ENCODE results near the gene PCED1A.

The PCED1A gene

DNA sequence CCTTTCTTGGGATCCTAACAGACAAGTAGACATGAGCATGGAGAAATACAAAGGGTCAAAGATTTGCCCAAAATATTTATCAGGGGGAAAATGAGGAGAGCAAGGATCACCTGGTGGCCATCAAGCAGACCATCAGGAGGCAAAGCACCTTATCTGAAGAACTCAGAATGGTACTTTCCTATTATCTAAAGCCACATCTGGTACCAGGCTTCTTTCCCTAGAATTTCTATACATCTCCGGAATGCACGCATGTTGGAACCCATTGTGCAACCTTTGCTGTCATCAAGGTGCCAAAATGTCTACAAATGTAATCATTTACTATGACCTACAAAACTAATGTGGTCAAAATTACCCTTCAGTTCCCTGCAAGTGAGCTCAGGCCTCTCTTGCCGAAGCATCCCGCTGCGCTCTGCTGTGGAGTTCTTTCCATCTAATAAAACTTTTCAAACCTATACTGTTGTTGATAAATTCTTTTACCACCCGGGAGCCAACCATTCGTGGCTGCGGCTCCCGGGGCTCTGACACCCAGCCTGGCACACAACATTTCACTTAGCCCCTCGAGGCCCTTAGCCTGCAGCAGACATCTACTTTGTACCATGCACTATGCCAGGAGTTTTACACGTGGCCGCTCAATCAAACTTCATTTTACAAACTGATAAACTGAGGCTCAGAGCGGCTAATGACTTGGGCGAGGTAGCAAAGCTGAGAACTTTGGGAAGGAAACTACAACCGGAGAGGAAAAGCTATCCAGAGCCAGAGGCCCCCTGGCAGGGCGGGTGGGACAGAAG is 36.2 kb downstream of the PCED1A start:
- no peak overlapping the region for H3K4me2 ChIP-seq (ENCODE audit: low read depth, low read length)

DNA sequence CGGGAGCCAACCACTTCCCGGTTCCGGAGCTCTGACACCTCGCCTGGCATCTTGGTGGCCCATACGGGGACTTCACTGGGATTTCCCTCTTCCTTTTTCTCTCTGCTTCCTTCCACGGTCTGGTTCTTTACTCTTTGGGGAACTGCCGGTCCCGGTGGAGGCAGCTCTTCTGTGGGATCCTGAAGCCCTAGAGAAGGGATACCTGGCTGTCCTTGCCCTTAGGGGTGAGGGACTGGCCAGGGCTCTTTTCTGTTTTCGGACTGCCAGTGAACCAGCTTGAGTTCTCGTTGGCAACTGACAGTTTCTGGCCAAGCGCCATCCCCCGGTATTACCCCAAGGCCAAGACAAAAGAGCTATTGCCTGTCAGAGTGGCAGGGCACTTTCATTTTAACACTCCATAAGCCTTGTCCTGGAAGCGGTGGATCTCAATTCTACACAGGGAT is 39.1 kb downstream of the PCED1A start:
- Histone ChIP-seq H2AFZ (ENCODE audit: low read length) (0 out of 2 replicates have a peak overlapping the region, but pooled peaks have one; percentile 19), H3F3A (ENCODE audit: insufficient read depth, low read length) (no peaks in the 10 kb centered on the region), H3K9me3 (replicated peaks; ENCODE audit: insufficient read depth, low read length) (no peaks in the 10 kb centered on the region), H3K27ac (ENCODE audit: low read length) (no peak overlapping the region), H3K9ac (ENCODE audit: low read length) (no peak overlapping the region), H3K4me1 (ENCODE audit: low read length) (no peaks in the 10 kb centered on the region), H3K36me3 (replicated peaks; ENCODE audit: insufficient read depth, low read length) (no peaks in the 10 kb centered on the region), H3K4me2 (ENCODE audit: low read depth, low read length) (peak overlapping the region; percentile 13; the same call in 1 of the 2 replicates), H3K4me3 (ENCODE audit: low read length) (no peak overlapping the region), H3K79me2 (ENCODE audit: low read length) (no peaks in the 10 kb centered on the region), H3K9me2 (replicated peaks; ENCODE audit: insufficient read depth, low read length) (no peaks in the 10 kb centered on the region), H3K27me3 (replicated peaks; ENCODE audit: insufficient read depth, low read length) (peaks cover 94% of the 10 kb centered on the region), H4K20me1 (ENCODE audit: insufficient read depth, low read length) (no peaks in the 10 kb centered on the region)
- TF ChIP-seq EZH2 (optimal IDR thresholded peaks at IDR 0.05; ENCODE audit: low read depth, low read length) (no peak), EZH2phosphoT487 (IDR thresholded peaks at IDR 0.05; ENCODE audit: low read length) (no peak)
- TF ChIP-seq, protein P1, sequence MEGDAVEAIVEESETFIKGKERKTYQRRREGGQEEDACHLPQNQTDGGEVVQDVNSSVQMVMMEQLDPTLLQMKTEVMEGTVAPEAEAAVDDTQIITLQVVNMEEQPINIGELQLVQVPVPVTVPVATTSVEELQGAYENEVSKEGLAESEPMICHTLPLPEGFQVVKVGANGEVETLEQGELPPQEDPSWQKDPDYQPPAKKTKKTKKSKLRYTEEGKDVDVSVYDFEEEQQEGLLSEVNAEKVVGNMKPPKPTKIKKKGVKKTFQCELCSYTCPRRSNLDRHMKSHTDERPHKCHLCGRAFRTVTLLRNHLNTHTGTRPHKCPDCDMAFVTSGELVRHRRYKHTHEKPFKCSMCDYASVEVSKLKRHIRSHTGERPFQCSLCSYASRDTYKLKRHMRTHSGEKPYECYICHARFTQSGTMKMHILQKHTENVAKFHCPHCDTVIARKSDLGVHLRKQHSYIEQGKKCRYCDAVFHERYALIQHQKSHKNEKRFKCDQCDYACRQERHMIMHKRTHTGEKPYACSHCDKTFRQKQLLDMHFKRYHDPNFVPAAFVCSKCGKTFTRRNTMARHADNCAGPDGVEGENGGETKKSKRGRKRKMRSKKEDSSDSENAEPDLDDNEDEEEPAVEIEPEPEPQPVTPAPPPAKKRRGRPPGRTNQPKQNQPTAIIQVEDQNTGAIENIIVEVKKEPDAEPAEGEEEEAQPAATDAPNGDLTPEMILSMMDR (IDR thresholded peaks at IDR 0.05; ENCODE audit: low read length): no peak
- DNase-seq: no peak

More for the DNA sequence above, 36.2 kb downstream of the PCED1A start:
- no peaks in the 10 kb centered on the region for H3K9me3 ChIP-seq (replicated peaks; ENCODE audit: insufficient read depth, low read length)
- no peak overlapping the region for H3K9ac ChIP-seq (ENCODE audit: low read length)
- no peaks in the 10 kb centered on the region for H4K20me1 ChIP-seq (ENCODE audit: insufficient read depth, low read length)
- H3K9me2 ChIP-seq (replicated peaks; ENCODE audit: insufficient read depth, low read length): no peaks in the 10 kb centered on the region
- TF ChIP-seq, protein P1 (IDR thresholded peaks at IDR 0.05; ENCODE audit: low read length): no peak
- TF ChIP-seq EZH2 (optimal IDR thresholded peaks at IDR 0.05; ENCODE audit: low read depth, low read length): no peak
- TF ChIP-seq EZH2phosphoT487 (IDR thresholded peaks at IDR 0.05; ENCODE audit: low read length): no peak
- no peaks in the 10 kb centered on the region for H3K79me2 ChIP-seq (ENCODE audit: low read length)
- H3F3A ChIP-seq (ENCODE audit: insufficient read depth, low read length): no peaks in the 10 kb centered on the region
- no peaks in the 10 kb centered on the region for H3K4me1 ChIP-seq (ENCODE audit: low read length)
- no peak overlapping the region for H3K27ac ChIP-seq (ENCODE audit: low read length)
- H3K36me3 ChIP-seq (replicated peaks; ENCODE audit: insufficient read depth, low read length): no peaks in the 10 kb centered on the region
- H2AFZ ChIP-seq (ENCODE audit: low read length): no peak overlapping the region
- H3K27me3 ChIP-seq (replicated peaks; ENCODE audit: insufficient read depth, low read length): peaks cover 78% of the 10 kb centered on the region
- DNase-seq: no peak
- H3K4me3 ChIP-seq (ENCODE audit: low read length): no peak overlapping the region

DNA sequence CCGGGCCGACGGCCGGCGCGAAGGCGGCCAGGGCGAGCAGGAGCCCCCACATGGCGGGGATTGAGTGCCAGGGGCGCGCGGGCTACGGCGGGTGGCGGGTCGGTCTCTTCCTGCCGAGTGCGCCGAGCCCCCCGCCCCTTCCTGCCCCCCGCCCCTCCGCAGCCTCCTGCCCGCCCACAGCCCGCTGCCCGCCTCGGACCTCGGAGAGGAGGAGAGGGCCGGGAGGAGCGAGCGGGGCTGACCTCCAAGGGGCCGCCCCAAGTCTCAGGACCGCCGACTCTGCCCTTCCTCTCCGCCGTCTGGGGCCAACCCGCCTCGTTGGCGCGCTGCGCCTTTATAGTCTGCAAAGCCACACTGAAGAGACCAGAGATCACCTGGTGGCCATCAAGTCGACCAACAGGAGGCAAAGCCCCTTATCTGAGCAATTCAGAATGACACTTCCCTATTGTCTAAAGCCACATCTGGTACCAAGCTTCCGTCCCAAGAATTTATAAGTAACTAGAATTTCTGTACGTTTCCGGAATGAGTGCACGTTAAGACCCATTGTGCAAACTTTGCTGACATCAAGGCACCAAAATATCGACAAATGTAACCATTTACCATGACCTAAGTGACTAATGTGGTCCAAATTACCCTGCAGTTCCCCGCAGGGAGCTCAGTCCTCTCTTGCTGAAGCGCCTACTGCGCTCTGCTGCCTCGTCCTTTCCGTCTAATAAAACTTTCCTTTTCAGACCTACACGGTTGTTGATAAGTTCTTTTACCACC is 39.8 kb downstream of the PCED1A start, which contains the start of gene CPXM1:
Gene CPXM1 (minus strand): TSS at position 107 of the 765 bp plus-strand sequence. CDS start 55 bp downstream, at position 52.
- H4K20me1 ChIP-seq (ENCODE audit: insufficient read depth, low read length): no peaks in the 10 kb centered on the region
- H3K79me2 ChIP-seq (ENCODE audit: low read length): no peaks in the 10 kb centered on the region
- DNase-seq: no peak
- H3K9me2 ChIP-seq (replicated peaks; ENCODE audit: insufficient read depth, low read length): no peaks in the 10 kb centered on the region
- no peaks in the 10 kb centered on the region for H3K4me1 ChIP-seq (ENCODE audit: low read length)
- H3K4me3 ChIP-seq (ENCODE audit: low read length): peak within 1 kb of the TSS; percentile 10; the same call in 1 of the 2 replicates
- no peak within 1 kb of the TSS for H3K27ac ChIP-seq (ENCODE audit: low read length)
- no peaks in the 10 kb centered on the region for H3K36me3 ChIP-seq (replicated peaks; ENCODE audit: insufficient read depth, low read length)
- no peaks in the 10 kb centered on the region for H3F3A ChIP-seq (ENCODE audit: insufficient read depth, low read length)
- no peaks in the 10 kb centered on the region for H3K9me3 ChIP-seq (replicated peaks; ENCODE audit: insufficient read depth, low read length)
- TF ChIP-seq EZH2 (optimal IDR thresholded peaks at IDR 0.05; ENCODE audit: low read depth, low read length) (no peak), EZH2phosphoT487 (IDR thresholded peaks at IDR 0.05; ENCODE audit: low read length) (no peak)
- TF ChIP-seq, protein P1 (IDR thresholded peaks at IDR 0.05; ENCODE audit: low read length): no peak
- H3K9ac ChIP-seq (ENCODE audit: low read length): no peak within 1 kb of the TSS
- 0 out of 2 replicates have a peak within 1 kb of the TSS, but pooled peaks have one; percentile 19 for H2AFZ ChIP-seq (ENCODE audit: low read length)
- peaks cover 94% of the 10 kb centered on the region for H3K27me3 ChIP-seq (replicated peaks; ENCODE audit: insufficient read depth, low read length)
- peak within 1 kb of the TSS; percentile 29; the same call in 1 of the 2 replicates for H3K4me2 ChIP-seq (ENCODE audit: low read depth, low read length)

Measured in MM.1S (cell line).